IMR-90 (cell line): Measurements from ENCODE around the gene TMEM97. TPM values are rescaled to one million over a fixed set of nuclear protein-coding genes. Genes with fewer than 3 reads are reported as not detected.

Source experiments
- ATAC-seq: fragments of 200-7000 bp; cut with Tn5 transposase; 2 replicates; pipeline ENCODE4 v1.9.1; 2020; ENCODE audit warnings: low read depth, mild to moderate bottlenecking, moderate library complexity
- BruUV-seq: library from RNA; stranded (reverse); fragments of 400-500 nt; replicated peaks from 2 replicates; lab custom pipeline; 2021; lab: Mats Ljungman, UMichigan
- CTCF ChIA-PET: fragments of 300-600 bp; formaldehyde crosslinking; extraction: SDS; loops from one replicate; lab custom pipeline; 2021; ENCODE audit warnings: antibody characterized with exemption; lab: Yijun Ruan, JAX
- POLR2A ChIA-PET: fragments of 300-600 bp; sonication (Branson Sonifier 250); formaldehyde crosslinking; loops from one replicate; lab custom pipeline; 2022; ENCODE audit warnings: antibody characterized with exemption; ENCODE audit not compliant: unreplicated experiment; lab: Charles Lee
- DNase-seq: peaks from one replicate; pipeline ENCODE4 v3.0.0; 2013
- H2AFZ ChIP-seq: replicated peaks from 2 replicates; pipeline ENCODE3; 2013; ENCODE audit warnings: low read length, mild to moderate bottlenecking; ENCODE audit not compliant: poor library complexity
- H2AK5ac ChIP-seq: 2 replicates; pipeline ENCODE4 v1.6.1; 2013; ENCODE audit warnings: low read depth, low read length, inconsistent platforms
- H2AK9ac ChIP-seq: replicated peaks from 2 replicates; pipeline ENCODE3; 2013; ENCODE audit warnings: mild to moderate bottlenecking, low read depth, low read length, moderate library complexity; ENCODE audit not compliant: poor library complexity
- H2BK120ac ChIP-seq: 2 replicates; pipeline ENCODE4 v1.6.1; 2013; ENCODE audit warnings: low read depth, low read length, inconsistent platforms
- H2BK15ac ChIP-seq: 3 replicates; pipeline ENCODE4 v1.6.1; 2013; ENCODE audit warnings: low read depth, low read length, inconsistent platforms
- H2BK20ac ChIP-seq: 2 replicates; pipeline ENCODE4 v1.6.1; 2013; ENCODE audit warnings: low read depth, mild to moderate bottlenecking, inconsistent platforms, low read length, moderate library complexity
- H2BK5ac ChIP-seq: 2 replicates; pipeline ENCODE4 v1.6.1; 2013; ENCODE audit warnings: mild to moderate bottlenecking, low read depth, low read length, inconsistent platforms; ENCODE audit not compliant: poor library complexity, severe bottlenecking
- H3K14ac ChIP-seq: replicated peaks from 2 replicates; pipeline ENCODE4 v1.6.1; 2013; ENCODE audit warnings: low read depth, low read length, inconsistent platforms
- H3K18ac ChIP-seq: 2 replicates; pipeline ENCODE4 v1.6.1; 2013; ENCODE audit warnings: low read depth, low read length, control low read depth
- H3K23ac ChIP-seq: 2 replicates; pipeline ENCODE4 v1.6.1; 2013; ENCODE audit warnings: low read depth, low read length, inconsistent platforms
- H3K27ac ChIP-seq: 2 replicates; pipeline ENCODE4 v1.5.1; 2013; ENCODE audit warnings: mild to moderate bottlenecking, control low read depth, low read length; ENCODE audit not compliant: insufficient read depth
- H3K27me3 ChIP-seq: 2 replicates; pipeline ENCODE4 v1.6.1; 2013; ENCODE audit warnings: low read length; ENCODE audit not compliant: control insufficient read depth, insufficient read depth
- H3K36me3 ChIP-seq: 2 replicates; pipeline ENCODE4 v1.6.1; 2013; ENCODE audit warnings: low read length, mixed read lengths; ENCODE audit not compliant: control insufficient read depth, insufficient read depth
- H3K4ac ChIP-seq: 2 replicates; pipeline ENCODE4 v1.6.1; 2013; ENCODE audit warnings: low read depth, low read length, inconsistent platforms
- H3K4me1 ChIP-seq: 2 replicates; pipeline ENCODE4 v1.6.1; 2013; ENCODE audit warnings: low read length, mixed read lengths; ENCODE audit not compliant: control insufficient read depth, insufficient read depth
- H3K4me2 ChIP-seq: 2 replicates; pipeline ENCODE4 v1.6.1; 2013; ENCODE audit warnings: low read depth, mild to moderate bottlenecking, control low read depth, low read length, moderate library complexity
- H3K4me3 ChIP-seq: 2 replicates; pipeline ENCODE4 v1.5.1; 2013; ENCODE audit warnings: low read depth, mild to moderate bottlenecking, control low read depth, low read length, moderate library complexity; ENCODE audit not compliant: insufficient read depth
- H3K56ac ChIP-seq: 2 replicates; pipeline ENCODE4 v1.6.1; 2013; ENCODE audit warnings: low read length, inconsistent platforms; ENCODE audit not compliant: insufficient read depth; ENCODE audit errors: extremely low read depth
- H3K79me1 ChIP-seq, 2 experiments: 2 replicates each; pipeline ENCODE4 v1.6.1; 2013; ENCODE audit warnings: low read length in 2 of 2, inconsistent platforms in 1 of 2, low read depth in 1 of 2
- H3K9ac ChIP-seq: 2 replicates; pipeline ENCODE4 v1.6.1; 2013; ENCODE audit warnings: low read depth, low read length, control low read depth
- H3K9me1 ChIP-seq: 2 replicates; pipeline ENCODE4 v1.6.1; 2013; ENCODE audit warnings: low read length, inconsistent platforms; ENCODE audit not compliant: insufficient read depth
- H3K9me3 ChIP-seq: 2 replicates; pipeline ENCODE4 v1.6.1; 2013; ENCODE audit warnings: low read length; ENCODE audit not compliant: control insufficient read depth, insufficient read depth
- H4K20me1 ChIP-seq: 2 replicates; pipeline ENCODE4 v1.6.1; 2013; ENCODE audit warnings: low read length, inconsistent platforms; ENCODE audit not compliant: insufficient read depth
- H4K5ac ChIP-seq: 2 replicates; pipeline ENCODE4 v1.6.1; 2013; ENCODE audit warnings: mild to moderate bottlenecking, low read depth, low read length, control low read depth
- H4K8ac ChIP-seq, 2 experiments: 2 replicates each; pipeline ENCODE4 v1.6.1; 2013; ENCODE audit warnings: low read depth in 2 of 2, low read length in 2 of 2, control low read depth in 1 of 2, inconsistent platforms in 1 of 2
- H4K91ac ChIP-seq: 2 replicates; pipeline ENCODE4 v1.6.1; 2013; ENCODE audit warnings: low read depth, low read length, inconsistent platforms; ENCODE audit not compliant: insufficient read depth
- CHD1 ChIP-seq: IDR thresholded peaks from 2 replicates; pipeline ENCODE4 v1.6.1; 2012; ENCODE audit warnings: low read depth, low read length, improper control_type of control experiment
- MAFK ChIP-seq: IDR thresholded peaks from 2 replicates; pipeline ENCODE4 v1.6.1; 2012; ENCODE audit warnings: low read depth, low read length, improper control_type of control experiment
- MXI1 ChIP-seq: IDR thresholded peaks from 2 replicates; pipeline ENCODE4 v1.6.1; 2012; ENCODE audit warnings: low read depth, mild to moderate bottlenecking, low read length, moderate library complexity, borderline replicate concordance
- NFE2L2 ChIP-seq: fragments of 150-350 bp; IDR thresholded peaks from 2 replicates; pipeline ENCODE4 v1.6.1; 2016; ENCODE audit warnings: low read depth, mild to moderate bottlenecking, low read length
- RAD21 ChIP-seq: IDR thresholded peaks from 2 replicates; pipeline ENCODE4 v1.6.1; 2012; ENCODE audit warnings: low read length, improper control_type of control experiment
- RCOR1 ChIP-seq: IDR thresholded peaks from 2 replicates; pipeline ENCODE4 v1.6.1; 2012; ENCODE audit warnings: mild to moderate bottlenecking, low read length, improper control_type of control experiment; ENCODE audit not compliant: insufficient replicate concordance
- WGBS, 2 experiments: methylation state at CpG; one replicate each; pipeline versions ENCODE4 v1.1.5 to v1.1.7; 2013; ENCODE audit warnings: missing lambda C conversion rate in 2 of 2; ENCODE audit not compliant: insufficient read length in 1 of 2; ENCODE audit errors: extremely low coverage in 2 of 2; 5-methylcytosine and 5-hydroxymethylcytosine counted together
- dilution Hi-C: fragments of 300-500 bp; cut with HindIII; formaldehyde crosslinking; loops from one replicate; pipeline ENCODE4 v1.14.3; 2018; ENCODE audit warnings: low sequenced_read_pairs; ENCODE audit not compliant: unreplicated experiment
- in situ Hi-C: fragments of 300-500 bp; cut with MboI; formaldehyde crosslinking; loops from 3 replicates; pipeline ENCODE4 v1.14.3; 2019; ENCODE audit warnings: low sequenced_read_pairs, inconsistent platforms, mixed read lengths
- intact Hi-C: fragments of 100-400 bp; cut with micrococcal nuclease; formaldehyde crosslinking; loops from 2 replicates; pipeline ENCODE4 v1.10.0; 2022
- polyA plus RNA-seq, 3 experiments: library from polyadenylated mRNA; depleted of rRNA; stranded (reverse); fragments of >200 nt; gene quantifications; 2 replicates each; pipeline ENCODE4 v1.2.3, GENCODE V29; 2012; ENCODE audit warnings: low replicate concordance in 1 of 3
- total RNA-seq: library from RNA; depleted of rRNA; stranded (reverse); fragments of >200 nt; gene quantifications from 2 replicates; pipeline ENCODE4 v1.2.3, GENCODE V29; 2012

Gene TMEM97
- total and polyA plus RNA-seq, 2 of the 4 experiments (the other 2 are of a cell fraction) = 12.3 to 21.3 TPM

- no peak overlapping the region for H3K4ac ChIP-seq
- H3K23ac ChIP-seq = no peak overlapping the region
- no peak for ATAC-seq
- H2AK5ac ChIP-seq = no peak overlapping the region
- no peak overlapping the region for H2AFZ ChIP-seq
- H3K9me3 ChIP-seq = no peaks in the 10 kb centered on the region
- dilution Hi-C loops = no loop called here
- in situ Hi-C loops = loop anchor here (25.0 kb wide), 1 partner anchor 793 kb away; no protein-coding TSS in a partner anchor
- peaks cover 15% of the 10 kb centered on the region; the same call in 1 of the 2 replicates for H4K20me1 ChIP-seq
- 80% methylated on average over 1 of the region's 5 CpGs; no CpG with 5 or more reads in 1 of the 2 experiments for WGBS, 2 experiments
- no peak overlapping the region for H2AK9ac ChIP-seq
- no peak overlapping the region for H2BK20ac ChIP-seq
- H2BK120ac ChIP-seq = no peak overlapping the region
- no peak for DNase-seq
- H3K4me1 ChIP-seq = peaks cover 11% of the 10 kb centered on the region
- no TSS peak for BruUV-seq
- peaks cover 5% of the 10 kb centered on the region; the same call in 1 of the 2 replicates for H3K9me1 ChIP-seq
- CTCF ChIA-PET = no interaction called here
- H3K56ac ChIP-seq = no peak overlapping the region
- H3K4me2 ChIP-seq = no peak overlapping the region
- no peak overlapping the region for H2BK15ac ChIP-seq
- no peak overlapping the region for H3K18ac ChIP-seq
- no peaks in the 10 kb centered on the region for H3K27me3 ChIP-seq
- H3K79me1 ChIP-seq = peaks cover 33 to 65% of the 10 kb centered on the region in 2 experiments
- no peak overlapping the region for H2BK5ac ChIP-seq
- TF ChIP-seq CHD1 = no peak
- TF ChIP-seq MAFK = no peak
- no peak for TF ChIP-seq NFE2L2
- no peak for TF ChIP-seq RCOR1
- no peak for TF ChIP-seq MXI1
- TF ChIP-seq RAD21 = no peak
- POLR2A ChIA-PET = no interaction called here
- H3K27ac ChIP-seq = no peak overlapping the region
- no peak overlapping the region for H4K8ac ChIP-seq
- H3K36me3 ChIP-seq = peaks cover 32% of the 10 kb centered on the region
- intact Hi-C loops = loop anchor here (5.0 to 10.0 kb wide), 2 partner anchors 78 to 286 kb away; partner anchors contain the start of gene NLK
- H4K5ac ChIP-seq = no peak overlapping the region
- no peak overlapping the region for H3K4me3 ChIP-seq
- no peak overlapping the region for H4K91ac ChIP-seq
- H3K14ac ChIP-seq = no peak overlapping the region
- no peak overlapping the region for H3K9ac ChIP-seq
Measured at GRCh38 chr17:28330671-28331070, 11.7 kb downstream of the TMEM97 start.
